Esophagus muscularis mucosa (tissue), 4 donors: ENCODE results near the gene SPATA24. TPM values are rescaled to one million over a fixed set of nuclear protein-coding genes. Genes with fewer than 3 reads are reported as not detected.
"Not testable (repeated sequence)": the region's sequence is repeated elsewhere in the genome, so short reads cannot be mapped to it uniquely, and the experiment has no call there.

Source experiments
- DNase-seq: peaks from one replicate; pipeline ENCODE4 v3.0.0-alpha.2; 2017; ENCODE audit errors: extremely low spot score
- H3K27ac ChIP-seq, 4 donors: fragments of 200-600 bp; sonication (generic); replicated peaks in 1 of 4; 1 replicate in 3 of 4; 2 replicates in 1 of 4; pipeline ENCODE4 v1.5.1; 2016 to 2019; ENCODE audit warnings: mild to moderate bottlenecking in 1 of 4
- H3K27me3 ChIP-seq, 4 donors: fragments of 200-600 bp; sonication (generic); one replicate each; pipeline versions ENCODE4 v1.5.1 to v1.6.0; 2016 to 2019
- H3K36me3 ChIP-seq, 4 donors: fragments of 200-600 bp; sonication (generic); one replicate each; pipeline ENCODE4 v1.5.1; 2016 to 2019
- H3K4me1 ChIP-seq, 4 donors: fragments of 200-600 bp; sonication (generic); one replicate each; pipeline ENCODE4 v1.5.1; 2016 to 2019
- H3K4me3 ChIP-seq, 4 donors: fragments of 200-600 bp; sonication (generic); 1 replicate in 2 of 4; 2 replicates in 2 of 4; pipeline ENCODE4 v1.5.1; 2016 to 2019; ENCODE audit warnings: mild to moderate bottlenecking in 4 of 4, moderate library complexity in 1 of 4
- H3K9me3 ChIP-seq, 4 donors: fragments of 200-600 bp; sonication (generic); 1 replicate in 3 of 4; 2 replicates in 1 of 4; pipeline ENCODE4 v1.5.1; 2016 to 2019
- CTCF ChIP-seq, 3 experiments: fragments of 200-600 bp in 2 of 3; fragments of 450-650 bp in 1 of 3; sonication (generic) in 2 of 3; IDR thresholded peaks; one replicate each; pipeline ENCODE4 v1.5.1; 2017 to 2019; ENCODE audit warnings: antibody characterized with exemption in 3 of 3, mild to moderate bottlenecking in 2 of 3, moderate library complexity in 1 of 3
- EP300 ChIP-seq: sonication (generic); formaldehyde crosslinking; IDR thresholded peaks from one replicate; pipeline ENCODE4 v1.6.1; 2017; ENCODE audit warnings: antibody characterized with exemption
- POLR2A ChIP-seq: fragments of 450-650 bp; IDR thresholded peaks from one replicate; pipeline ENCODE4 v1.6.1; 2017; ENCODE audit warnings: antibody characterized with exemption, moderate library complexity, mild to moderate bottlenecking, low read depth
- POLR2AphosphoS5 ChIP-seq, 2 donors: sonication (generic); formaldehyde crosslinking; IDR thresholded peaks; one replicate each; pipeline ENCODE4 v1.6.1; 2017; ENCODE audit warnings: antibody characterized with exemption in 2 of 2
- WGBS: methylation state at CpG from one replicate; pipeline ENCODE4 v1.1.5; 2018; 5-methylcytosine and 5-hydroxymethylcytosine counted together
- intact Hi-C: fragments of 100-400 bp; cut with DNase I; formaldehyde crosslinking; loops from one replicate; pipeline ENCODE4 v1.15.1; 2023
- total RNA-seq, 4 donors: library from RNA; depleted of rRNA; stranded (reverse); fragments of >200 nt; gene quantifications; one replicate each; pipeline versions ENCODE4 v1.1.0 to v1.2.1, GENCODE V29; 2016

SPATA24 gene
- total RNA-seq, 4 donors from 2014 or later: 2.9 to 6.5 (median 4.8) TPM

- Histone ChIP-seq H3K36me3 (peaks cover 0 to 15% (median 0%) of the 10 kb centered on the region in 4 donors), H3K27me3 (peaks cover 0 to 32% (median 6%) of the 10 kb centered on the region in 4 donors), H3K27ac (peak within 1 kb of the TSS in 3 of 4 donors; percentile 18 to 49 (median 41)), H3K4me1 (peaks cover 48 to 61% (median 55%) of the 10 kb centered on the region in 4 donors), H3K4me3 (no peak within 1 kb of the TSS), H3K9me3 (no peaks in the 10 kb centered on the region)
- TF ChIP-seq POLR2AphosphoS5 (IDR thresholded peaks at IDR 0.05) (no peak), POLR2A (no peak), CTCF (IDR thresholded peaks at IDR 0.05) (no peak), EP300 (no peak)
- intact Hi-C loops: no loop called here
- DNase-seq: no peak
- 81% methylated on average over 11 of the region's 11 CpGs for WGBS
Observed at GRCh38 chr5:139389701-139390638, 13.9 kb downstream of the SPATA24 start, which contains the start of gene MZB1. TSS of gene MZB1 (minus strand) at chr5:139389913. CDS start at chr5:139389856, 57 bp downstream.

GRCh38 chr5:139388198-139388821 is 15.6 kb downstream of the SPATA24 start:
- whole genome bisulfite sequencing: 0% methylated on average over 1 of the region's 8 CpGs
- Histone ChIP-seq H3K4me1 (peaks cover 36 to 55% (median 46%) of the 10 kb centered on the region in 4 donors), H3K27ac (no peak overlapping the region), H3K9me3 (no peaks in the 10 kb centered on the region), H3K36me3 (peaks cover 0 to 15% (median 0%) of the 10 kb centered on the region in 4 donors), H3K4me3 (peak overlapping the region in 1 of 4 donors; percentile 34), H3K27me3 (peaks cover 0 to 15% (median 0%) of the 10 kb centered on the region in 4 donors)
- intact Hi-C loops: no loop called here
- TF ChIP-seq POLR2A (no peak), POLR2AphosphoS5 (IDR thresholded peaks at IDR 0.05) (peak; percentile 7 to 19)
- DNase-seq: no peak

- Histone ChIP-seq H3K27me3 (peaks cover 0 to 9% (median 0%) of the 10 kb centered on the region in 4 donors), H3K36me3 (peaks cover 0 to 15% (median 0%) of the 10 kb centered on the region in 4 donors), H3K4me1 (peaks cover 30 to 49% (median 40%) of the 10 kb centered on the region in 4 donors), H3K27ac (no peak overlapping the region), H3K9me3 (no peaks in the 10 kb centered on the region), H3K4me3 (no peak overlapping the region)
- no peak for DNase-seq
- TF ChIP-seq POLR2AphosphoS5 (IDR thresholded peaks at IDR 0.05) (no peak), CTCF (IDR thresholded peaks at IDR 0.05) (no peak), EP300 (no peak), POLR2A (no peak)
- intact Hi-C loops: no loop called here
- 66% methylated on average over 7 of the region's 10 CpGs for WGBS
Observed at GRCh38 chr5:139387611-139388197, 16.2 kb downstream of the SPATA24 start.

- H3K9me3 ChIP-seq, intact Hi-C loops, DNase-seq, H3K27ac ChIP-seq, H3K27me3 ChIP-seq, H3K4me3 ChIP-seq: not testable (repeated sequence)
- Histone ChIP-seq H3K36me3 (peaks cover 0 to 15% (median 0%) of the 10 kb centered on the region in 4 donors), H3K4me1 (peaks cover 22 to 41% (median 33%) of the 10 kb centered on the region in 4 donors)
- 94% methylated on average over 10 of the region's 10 CpGs for WGBS
Observed at GRCh38 chr5:139386956-139387355, 16.9 kb downstream of the SPATA24 start.

- no peak overlapping the region for H3K27ac ChIP-seq
- TF ChIP-seq POLR2AphosphoS5 (IDR thresholded peaks at IDR 0.05) (no peak), CTCF (IDR thresholded peaks at IDR 0.05) (no peak), POLR2A (no peak)
- H3K9me3 ChIP-seq: no peaks in the 10 kb centered on the region
- no peak for DNase-seq
- WGBS: 87% methylated on average over 5 of the region's 5 CpGs
- peaks cover 13 to 33% (median 24%) of the 10 kb centered on the region in 4 donors for H3K4me1 ChIP-seq
- H3K27me3 ChIP-seq: no peaks in the 10 kb centered on the region
- H3K36me3 ChIP-seq: peaks cover 0 to 15% (median 0%) of the 10 kb centered on the region in 4 donors
- no peak overlapping the region for H3K4me3 ChIP-seq
- intact Hi-C loops: no loop called here
Observed at GRCh38 chr5:139386050-139386438, 17.8 kb downstream of the SPATA24 start.
